ENCODE data around the gene ERG28.

The ERG28 gene

DNA sequence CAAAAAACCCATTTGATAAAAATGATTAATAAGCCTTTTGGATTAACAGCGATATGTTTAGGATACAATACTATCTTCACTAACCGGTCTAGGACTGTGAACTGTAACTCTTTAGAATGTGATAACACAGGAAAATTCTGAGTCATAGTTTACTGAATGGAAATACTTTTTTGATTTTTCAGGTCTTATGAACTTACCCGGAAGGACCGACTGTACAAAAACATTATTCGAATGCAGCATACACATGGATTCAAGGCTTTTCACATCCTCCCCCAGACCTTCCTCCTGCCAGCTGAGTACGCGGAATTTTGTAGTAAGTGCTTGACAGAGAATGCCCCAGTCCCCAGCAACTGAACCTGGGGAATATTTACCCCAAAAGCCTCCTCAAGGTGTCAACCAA, 29.3 kb upstream of the ERG28 start:
- no peak for TF ChIP-seq POLR2AphosphoS5 (IDR thresholded peaks at IDR 0.05; ENCODE audit: low read depth, low read length)
- no peak for TF ChIP-seq TAF1 (IDR thresholded peaks at IDR 0.05; ENCODE audit: borderline replicate concordance, low read depth, low read length)
- no peak for TF ChIP-seq POLR2A (IDR thresholded peaks at IDR 0.05; ENCODE audit: low read depth, low read length)
- no peak for FAIRE-seq
- DNase-seq (ENCODE audit: insufficient read length), result no peak

DNA sequence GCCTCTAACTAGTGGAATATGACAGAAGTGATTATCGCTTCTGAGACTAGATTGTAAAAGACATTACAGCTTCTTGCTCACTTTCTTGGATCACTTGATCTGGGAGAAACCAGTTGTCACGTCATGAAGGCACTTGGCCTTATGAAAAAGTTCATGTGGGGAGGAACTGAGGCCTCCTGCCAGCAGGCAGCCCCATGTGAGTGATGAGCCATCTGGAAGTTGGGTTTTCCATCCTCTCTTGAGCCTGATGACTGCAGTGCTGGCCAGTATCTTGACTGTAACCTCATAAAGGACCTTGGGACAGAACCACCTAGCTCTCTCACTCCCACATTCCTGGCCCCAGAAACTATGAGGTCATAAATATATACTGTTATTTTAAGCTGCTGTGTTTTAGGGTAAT, 28.3 kb upstream of the ERG28 start:
- TF ChIP-seq TAF1 (IDR thresholded peaks at IDR 0.05; ENCODE audit: borderline replicate concordance, low read depth, low read length) (no peak), POLR2A (IDR thresholded peaks at IDR 0.05; ENCODE audit: low read depth, low read length) (no peak), POLR2AphosphoS5 (IDR thresholded peaks at IDR 0.05; ENCODE audit: low read depth, low read length) (no peak)
- DNase-seq (ENCODE audit: insufficient read length), result no peak
- no peak for FAIRE-seq

DNA sequence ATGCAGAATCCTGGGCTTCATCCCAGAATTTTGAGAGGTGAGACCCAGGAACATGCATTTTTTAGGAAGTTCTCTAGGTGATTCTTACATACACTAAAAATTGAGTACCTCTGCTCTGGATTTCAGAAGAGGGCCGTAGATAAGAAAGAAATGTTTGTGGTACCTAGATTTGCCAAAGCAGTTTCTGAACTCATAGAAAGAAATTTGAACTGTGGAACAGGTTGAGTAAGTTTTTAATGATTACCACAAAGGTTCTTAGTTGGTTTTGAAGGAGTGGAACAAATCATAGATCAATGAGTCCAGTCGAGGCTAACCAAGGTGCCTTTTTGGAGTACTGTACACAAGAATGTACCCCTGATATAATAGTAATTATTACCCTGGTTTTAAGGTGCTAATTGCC, 25.2 kb upstream of the ERG28 start:
- FAIRE-seq, result no peak
- DNase-seq (ENCODE audit: insufficient read length), result no peak
- TF ChIP-seq POLR2A (IDR thresholded peaks at IDR 0.05; ENCODE audit: low read depth, low read length), result no peak
- TF ChIP-seq TAF1 (IDR thresholded peaks at IDR 0.05; ENCODE audit: borderline replicate concordance, low read depth, low read length), result no peak
- no peak for TF ChIP-seq POLR2AphosphoS5 (IDR thresholded peaks at IDR 0.05; ENCODE audit: low read depth, low read length)

DNA sequence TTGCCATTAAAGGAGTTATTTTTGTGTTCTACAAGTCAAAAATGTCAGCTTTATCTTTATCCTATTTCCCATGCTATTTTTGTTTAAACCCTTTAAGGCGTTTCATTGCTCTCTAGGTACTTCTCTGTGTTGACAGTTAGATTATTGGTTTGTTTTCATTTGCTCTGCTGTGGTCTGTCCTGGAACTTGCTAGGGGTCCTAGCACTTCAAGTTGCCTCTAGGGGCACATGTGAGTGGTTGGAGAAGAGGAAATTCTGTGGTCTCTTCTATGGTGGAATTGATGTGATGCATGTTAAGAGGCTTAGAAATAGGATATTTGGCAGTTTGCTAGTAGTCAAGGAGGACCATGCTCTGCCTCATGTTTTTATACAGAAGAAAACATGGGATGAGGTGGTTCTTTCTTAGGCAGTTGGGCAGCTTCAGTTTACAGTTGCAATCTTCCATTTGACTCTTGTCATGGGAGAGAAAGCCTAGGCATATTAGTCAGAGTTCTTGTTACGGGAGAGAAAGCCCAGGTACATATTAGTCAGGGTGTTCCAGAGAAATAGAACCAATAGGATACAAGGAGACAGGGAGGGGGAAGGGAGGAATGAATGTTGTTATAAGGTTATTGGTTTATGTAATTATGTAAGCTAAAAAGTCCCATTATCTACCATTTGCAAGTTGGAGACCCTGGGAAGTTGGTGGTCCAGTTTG, 14.7 kb upstream of the ERG28 start:
- FAIRE-seq, result no peak
- no peak for TF ChIP-seq POLR2AphosphoS5 (IDR thresholded peaks at IDR 0.05; ENCODE audit: low read depth, low read length)
- no peak for TF ChIP-seq POLR2A (IDR thresholded peaks at IDR 0.05; ENCODE audit: low read depth, low read length)
- DNase-seq (ENCODE audit: insufficient read length), result no peak

DNA sequence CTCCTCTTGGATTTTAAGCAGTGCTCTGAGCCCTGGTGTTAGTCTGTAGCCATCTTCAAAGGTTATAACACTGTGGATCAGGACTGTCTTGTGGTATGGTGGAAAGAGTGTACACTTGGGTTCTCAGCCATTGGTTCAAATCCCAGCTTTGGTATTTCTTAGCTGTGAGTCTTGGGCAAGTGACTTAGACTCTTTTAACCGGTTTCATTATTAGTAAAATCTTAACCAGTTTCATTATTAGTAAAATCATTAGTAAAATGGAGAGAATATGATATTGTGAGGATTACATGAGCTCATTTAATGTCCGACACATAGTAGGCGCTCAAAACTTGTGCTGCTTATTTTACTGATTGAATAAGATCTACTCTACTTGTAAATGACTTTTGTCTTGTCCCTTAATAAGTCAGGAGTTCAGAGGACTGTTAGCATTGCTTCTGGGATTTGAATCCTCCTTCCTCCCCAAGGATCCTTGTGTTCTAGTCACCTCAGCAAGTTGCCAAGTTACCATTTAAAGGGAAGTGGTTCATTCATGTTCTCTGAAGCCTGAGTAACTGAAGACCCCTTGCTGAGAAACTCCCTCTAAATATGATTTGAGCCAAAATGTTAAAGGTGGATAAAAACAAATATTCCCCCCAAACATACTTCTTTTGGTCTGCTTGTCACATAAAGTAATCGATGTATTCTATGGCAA, 12.8 kb upstream of the ERG28 start:
- FAIRE-seq, result peak; percentile 78
- no peak for DNase-seq (ENCODE audit: insufficient read length)
- TF ChIP-seq POLR2A (IDR thresholded peaks at IDR 0.05; ENCODE audit: low read depth, low read length) (no peak), TAF1 (IDR thresholded peaks at IDR 0.05; ENCODE audit: borderline replicate concordance, low read depth, low read length) (no peak), POLR2AphosphoS5 (IDR thresholded peaks at IDR 0.05; ENCODE audit: low read depth, low read length) (no peak)

DNA sequence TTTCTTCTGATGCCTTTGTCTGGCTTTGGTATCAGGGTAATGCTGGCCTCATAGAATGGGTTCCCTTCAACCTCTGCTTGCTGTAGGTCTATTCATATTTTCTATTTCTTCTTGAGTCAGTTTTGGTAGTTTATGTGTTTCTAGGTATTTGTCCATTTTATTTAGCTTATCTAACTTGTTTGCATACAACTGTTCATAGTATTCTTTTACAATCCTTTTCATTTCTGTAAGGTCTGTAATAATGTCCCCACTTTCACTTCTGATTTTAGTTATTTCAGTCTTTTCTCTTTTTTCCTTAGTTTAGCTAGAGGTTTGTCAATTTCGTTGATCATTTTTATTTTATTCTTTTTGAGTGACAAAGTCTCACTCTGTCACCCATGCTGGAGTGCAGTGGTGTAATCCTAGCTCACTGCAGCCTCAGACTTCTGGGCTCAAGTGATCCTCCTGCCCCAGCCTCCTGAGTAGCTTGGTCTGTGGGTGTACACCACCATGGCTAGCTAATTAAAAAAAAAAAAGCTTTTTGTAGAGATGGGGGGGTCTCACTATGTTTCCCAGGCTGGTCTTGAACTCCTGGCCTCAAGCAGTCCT, 12.0 kb upstream of the ERG28 start:
- DNase-seq (ENCODE audit: insufficient read length) (no peak), FAIRE-seq (no peak)
- no peak for TF ChIP-seq POLR2A (IDR thresholded peaks at IDR 0.05; ENCODE audit: low read depth, low read length)
- no peak for TF ChIP-seq POLR2AphosphoS5 (IDR thresholded peaks at IDR 0.05; ENCODE audit: low read depth, low read length)
- TF ChIP-seq TAF1 (IDR thresholded peaks at IDR 0.05; ENCODE audit: borderline replicate concordance, low read depth, low read length), result no peak

DNA sequence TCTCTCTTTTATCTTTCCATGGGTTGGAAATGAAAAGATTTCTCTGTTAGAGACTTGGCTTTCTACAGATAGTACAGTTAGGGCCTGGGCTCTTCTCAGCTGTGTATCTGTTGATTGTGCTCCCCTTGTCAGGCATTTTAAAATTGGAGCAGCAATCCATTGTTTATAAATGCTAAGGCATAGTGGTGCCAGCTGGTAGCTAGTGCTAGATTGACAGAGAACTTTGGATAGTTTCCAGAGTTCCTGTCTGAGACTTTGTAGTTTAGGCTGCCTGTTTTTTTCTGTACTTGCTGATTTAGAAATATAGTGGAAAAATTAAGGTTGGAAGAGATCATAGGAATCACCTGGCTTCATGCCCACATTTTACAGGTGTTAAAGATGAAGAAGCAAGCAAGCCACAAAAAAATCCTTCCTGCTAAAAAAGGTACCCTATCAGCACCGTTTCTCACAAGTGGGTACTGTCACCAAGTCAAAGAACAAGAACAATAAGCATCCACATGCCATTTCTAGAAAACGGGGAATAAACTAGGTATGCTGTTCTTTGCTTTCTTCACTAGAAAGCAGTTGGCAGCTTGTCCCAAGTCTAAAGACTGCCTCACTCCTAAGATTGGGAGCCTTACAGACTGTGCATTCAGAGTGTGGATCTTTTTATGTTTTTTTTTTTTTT, 6.6 kb upstream of the ERG28 start:
- FAIRE-seq (no peak), DNase-seq (ENCODE audit: insufficient read length) (no peak)
- no peak for TF ChIP-seq POLR2AphosphoS5 (IDR thresholded peaks at IDR 0.05; ENCODE audit: low read depth, low read length)
- TF ChIP-seq POLR2A (IDR thresholded peaks at IDR 0.05; ENCODE audit: low read depth, low read length), result no peak
- no peak for TF ChIP-seq TAF1 (IDR thresholded peaks at IDR 0.05; ENCODE audit: borderline replicate concordance, low read depth, low read length)

DNA sequence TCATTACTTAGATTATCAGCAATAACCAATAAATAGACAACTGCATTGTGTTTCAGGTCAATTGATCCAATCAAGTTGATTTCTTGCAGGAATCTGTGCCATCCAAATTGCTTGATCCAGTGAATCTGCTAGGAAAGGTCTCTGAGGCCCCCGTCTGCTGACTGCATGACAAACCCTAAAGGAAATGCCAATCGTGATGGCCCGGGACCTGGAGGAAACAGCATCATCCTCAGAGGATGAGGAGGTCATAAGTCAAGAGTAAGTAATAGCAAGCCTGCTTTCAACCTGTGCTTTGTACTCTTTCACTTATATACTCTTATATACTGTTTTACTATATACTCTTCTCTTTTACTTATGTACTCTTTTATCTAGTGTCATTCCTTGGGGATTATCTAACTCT, 2.3 kb upstream of the ERG28 start:
- DNase-seq (ENCODE audit: insufficient read length), result no peak
- TF ChIP-seq POLR2A (IDR thresholded peaks at IDR 0.05; ENCODE audit: low read depth, low read length), result no peak
- TF ChIP-seq TAF1 (IDR thresholded peaks at IDR 0.05; ENCODE audit: borderline replicate concordance, low read depth, low read length), result no peak
- TF ChIP-seq POLR2AphosphoS5 (IDR thresholded peaks at IDR 0.05; ENCODE audit: low read depth, low read length), result no peak
- FAIRE-seq, result no peak

DNA sequence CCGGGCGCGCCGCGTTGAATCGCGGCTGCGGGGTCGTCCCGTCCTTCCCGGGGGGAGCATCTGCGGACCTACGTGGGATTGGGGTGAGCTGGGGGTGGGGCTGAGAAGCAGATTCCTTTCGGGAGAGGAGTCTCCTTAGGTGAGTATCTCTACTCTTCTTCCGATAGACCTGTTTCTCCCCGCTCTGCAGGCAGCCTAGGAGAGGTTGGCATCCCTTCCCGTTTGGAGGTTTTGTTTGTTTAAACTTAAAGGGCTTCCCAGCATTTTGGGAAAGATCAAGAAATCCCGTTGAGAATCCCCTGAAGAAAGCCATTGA, 781 bp upstream of the ERG28 start:
- no peak for FAIRE-seq
- TF ChIP-seq POLR2AphosphoS5 (IDR thresholded peaks at IDR 0.05; ENCODE audit: low read depth, low read length), result no peak
- TF ChIP-seq POLR2A (IDR thresholded peaks at IDR 0.05; ENCODE audit: low read depth, low read length), result no peak
- TF ChIP-seq TAF1 (IDR thresholded peaks at IDR 0.05; ENCODE audit: borderline replicate concordance, low read depth, low read length), result no peak
- DNase-seq (ENCODE audit: insufficient read length), result no peak

DNA sequence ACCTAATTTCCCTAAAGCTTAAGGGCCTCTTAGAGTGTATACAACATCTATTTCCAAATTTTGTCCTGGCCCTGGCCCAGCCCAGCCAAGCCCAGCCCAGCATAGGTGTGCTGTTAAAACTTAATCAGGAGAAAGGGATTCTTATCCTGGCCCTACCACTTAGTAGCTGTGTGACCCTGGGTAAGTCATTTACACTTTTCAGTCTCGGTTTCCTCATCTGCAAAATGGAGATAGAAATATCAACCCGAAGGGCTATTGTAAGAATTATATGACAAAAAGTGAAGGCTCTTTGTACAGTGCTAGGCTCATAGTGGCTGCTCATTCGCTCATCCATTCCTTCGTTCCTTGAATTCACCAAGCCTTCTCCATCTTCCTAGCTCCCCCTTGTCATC, 442 bp downstream of the ERG28 start:
- TF ChIP-seq POLR2A (IDR thresholded peaks at IDR 0.05; ENCODE audit: low read depth, low read length) (no peak), TAF1 (IDR thresholded peaks at IDR 0.05; ENCODE audit: borderline replicate concordance, low read depth, low read length) (no peak), POLR2AphosphoS5 (IDR thresholded peaks at IDR 0.05; ENCODE audit: low read depth, low read length) (no peak)
- no peak for DNase-seq (ENCODE audit: insufficient read length)
- no peak for FAIRE-seq

DNA sequence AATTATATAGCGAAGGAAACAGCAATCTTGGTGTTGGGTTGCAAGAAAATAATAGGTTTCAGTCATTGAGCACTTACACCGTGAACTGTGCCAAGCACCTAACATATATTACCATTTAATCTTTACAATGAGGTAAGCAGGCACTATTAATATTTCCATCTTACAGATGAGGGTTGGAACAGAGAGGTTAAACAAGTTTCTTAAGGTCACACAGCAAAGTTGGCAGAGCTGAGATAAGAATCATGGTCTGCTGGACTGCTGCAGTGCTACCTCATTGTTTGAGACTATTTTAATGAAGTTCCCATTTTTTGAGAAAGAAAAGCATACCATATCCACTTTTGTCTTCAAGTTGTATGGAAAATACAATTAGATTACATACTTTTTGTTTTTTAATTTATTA, 1.7 kb downstream of the ERG28 start:
- no peak for FAIRE-seq
- no peak for DNase-seq (ENCODE audit: insufficient read length)
- TF ChIP-seq POLR2A (IDR thresholded peaks at IDR 0.05; ENCODE audit: low read depth, low read length) (no peak), POLR2AphosphoS5 (IDR thresholded peaks at IDR 0.05; ENCODE audit: low read depth, low read length) (no peak), TAF1 (IDR thresholded peaks at IDR 0.05; ENCODE audit: borderline replicate concordance, low read depth, low read length) (no peak)

DNA sequence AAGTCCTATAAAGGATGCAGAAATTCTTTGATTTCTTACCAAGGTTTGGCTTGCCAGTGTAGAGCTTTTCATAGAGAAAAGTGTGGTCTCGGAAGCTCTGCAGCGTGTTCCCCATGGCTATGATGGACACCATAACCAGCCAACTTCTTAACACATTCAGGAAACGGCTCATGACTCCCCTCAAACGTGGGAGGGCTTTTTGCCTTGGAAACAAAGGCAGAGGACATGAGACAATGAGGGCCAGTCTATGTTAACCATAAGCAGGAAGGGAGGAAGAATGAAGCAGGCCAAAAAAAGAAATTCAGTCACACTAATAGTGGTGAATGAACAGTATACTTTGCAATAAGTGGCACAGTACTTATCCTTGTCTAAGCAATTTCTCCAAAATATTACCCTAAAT, 3.3 kb downstream of the ERG28 start:
- DNase-seq (ENCODE audit: insufficient read length) (no peak), FAIRE-seq (no peak)
- TF ChIP-seq POLR2AphosphoS5 (IDR thresholded peaks at IDR 0.05; ENCODE audit: low read depth, low read length), result no peak

Data from GM12892 (cell line).